Measurements from ENCODE around the gene UGT3A1. TPM values are rescaled to one million over a fixed set of nuclear protein-coding genes. Genes with fewer than 3 reads are reported as not detected.

UGT3A1 gene
- total RNA-seq, 1 experiment from 2014 or later: 2.1 TPM

GRCh38 chr5:36013182-36013581, 22.0 kb upstream of the UGT3A1 start:
- no peak for DNase-seq (ENCODE audit: low spot score)
- Mint-ChIP-seq H3K4me3 (no peak overlapping the region), H3K36me3 (peaks cover 54% of the 10 kb centered on the region), H3K9me3 (peaks cover 95% of the 10 kb centered on the region), H3K4me1 (no peaks in the 10 kb centered on the region), H3K27me3 (ENCODE audit: low read depth) (peaks cover 17% of the 10 kb centered on the region), H3K27ac (no peak overlapping the region)
- no peak for ATAC-seq
- ChIA-PET POLR2A (no interaction called here), CTCF (no interaction called here)
- TF ChIP-seq ZNF396 (CRISPR knock-in tag; IDR thresholded peaks at IDR 0.05; ENCODE audit: borderline replicate concordance) (no peak), ARID4B (CRISPR knock-in tag; IDR thresholded peaks at IDR 0.05; ENCODE audit: borderline replicate concordance) (no peak), ZNF425 (CRISPR knock-in tag; conservative IDR thresholded peaks at IDR 0.05) (no peak), NFATC4 (CRISPR knock-in tag; IDR thresholded peaks at IDR 0.05) (no peak), AFF4 (CRISPR knock-in tag; IDR thresholded peaks at IDR 0.05; ENCODE audit: borderline replicate concordance) (no peak), STAT6 (CRISPR knock-in tag; conservative IDR thresholded peaks at IDR 0.05; ENCODE audit: low read depth) (no peak), EMX1 (CRISPR knock-in tag; IDR thresholded peaks at IDR 0.05) (no peak), MXD4 (CRISPR knock-in tag; IDR thresholded peaks at IDR 0.05; ENCODE audit: borderline replicate concordance) (no peak), JAZF1 (CRISPR knock-in tag; IDR thresholded peaks at IDR 0.05) (no peak), ZNF532 (CRISPR knock-in tag; IDR thresholded peaks at IDR 0.05; ENCODE audit: borderline replicate concordance) (no peak), TP53 (CRISPR knock-in tag; IDR thresholded peaks at IDR 0.05) (no peak), RORB (CRISPR knock-in tag; IDR thresholded peaks at IDR 0.05) (no peak), ZNF232 (CRISPR knock-in tag; IDR thresholded peaks at IDR 0.05) (no peak), ZNF512 (CRISPR knock-in tag; IDR thresholded peaks at IDR 0.05; ENCODE audit: borderline replicate concordance) (no peak), FOXP4 (CRISPR knock-in tag; IDR thresholded peaks at IDR 0.05) (no peak), NR2C2 (CRISPR knock-in tag; IDR thresholded peaks at IDR 0.05) (no peak)

All from WTC11 (cell line).